SK-MEL-5 (cell line): ENCODE data around the gene NHLRC2. TPM values are rescaled to one million over a fixed set of nuclear protein-coding genes. Genes with fewer than 3 reads are reported as not detected.

Source experiments
- DNase-seq: peaks from one replicate; pipeline ENCODE4 v3.0.0-alpha.2; 2016; ENCODE audit warnings: low read depth, low spot score
- in situ Hi-C: cut with HindIII; loops from 2 replicates; pipeline ENCODE4 v1.10.0; 2016; ENCODE audit warnings: low sequenced_read_pairs, high pct_unique_total_duplicates, low pct_unique_long_range_greater_than_20kb
- total RNA-seq: library from RNA; depleted of rRNA; stranded (reverse); fragments of >200 nt; shearing (Covaris generic); gene quantifications from 2 replicates; pipeline ENCODE4 v1.2.3, GENCODE V29; 2014

Gene NHLRC2
- total RNA-seq, 1 experiment from 2014 or later = 10.4 TPM

DNA sequence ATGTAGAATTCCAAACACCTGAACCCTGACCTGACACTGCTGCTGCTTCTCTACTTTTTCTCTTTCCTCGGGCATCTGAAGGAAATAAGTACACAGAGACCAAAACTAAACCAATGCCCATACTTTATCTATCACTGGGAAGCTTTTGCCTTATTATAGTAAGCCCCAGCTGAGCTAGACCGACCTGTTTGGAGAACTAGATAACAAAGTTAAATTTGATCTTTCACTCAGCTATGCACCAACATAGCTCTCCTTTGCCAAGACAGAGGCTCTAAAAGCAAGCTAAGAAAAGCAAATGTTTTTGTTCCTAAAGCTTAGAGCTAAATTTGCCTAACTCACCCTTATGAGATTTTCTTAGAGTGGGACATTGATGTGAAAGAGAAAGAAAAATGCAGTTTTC lies 39.1 kb downstream of the NHLRC2 start:
- in situ Hi-C loops = no loop called here
- no peak for DNase-seq

GRCh38 chr10:113894581-113894980 lies 40.1 kb downstream of the NHLRC2 start:
- in situ Hi-C loops = no loop called here
- peak; percentile 31 for DNase-seq

- no peak for DNase-seq
- in situ Hi-C loops = no loop called here
These were observed 40.6 kb downstream of the NHLRC2 start for GRCh38 chr10:113895018-113895417.

DNA sequence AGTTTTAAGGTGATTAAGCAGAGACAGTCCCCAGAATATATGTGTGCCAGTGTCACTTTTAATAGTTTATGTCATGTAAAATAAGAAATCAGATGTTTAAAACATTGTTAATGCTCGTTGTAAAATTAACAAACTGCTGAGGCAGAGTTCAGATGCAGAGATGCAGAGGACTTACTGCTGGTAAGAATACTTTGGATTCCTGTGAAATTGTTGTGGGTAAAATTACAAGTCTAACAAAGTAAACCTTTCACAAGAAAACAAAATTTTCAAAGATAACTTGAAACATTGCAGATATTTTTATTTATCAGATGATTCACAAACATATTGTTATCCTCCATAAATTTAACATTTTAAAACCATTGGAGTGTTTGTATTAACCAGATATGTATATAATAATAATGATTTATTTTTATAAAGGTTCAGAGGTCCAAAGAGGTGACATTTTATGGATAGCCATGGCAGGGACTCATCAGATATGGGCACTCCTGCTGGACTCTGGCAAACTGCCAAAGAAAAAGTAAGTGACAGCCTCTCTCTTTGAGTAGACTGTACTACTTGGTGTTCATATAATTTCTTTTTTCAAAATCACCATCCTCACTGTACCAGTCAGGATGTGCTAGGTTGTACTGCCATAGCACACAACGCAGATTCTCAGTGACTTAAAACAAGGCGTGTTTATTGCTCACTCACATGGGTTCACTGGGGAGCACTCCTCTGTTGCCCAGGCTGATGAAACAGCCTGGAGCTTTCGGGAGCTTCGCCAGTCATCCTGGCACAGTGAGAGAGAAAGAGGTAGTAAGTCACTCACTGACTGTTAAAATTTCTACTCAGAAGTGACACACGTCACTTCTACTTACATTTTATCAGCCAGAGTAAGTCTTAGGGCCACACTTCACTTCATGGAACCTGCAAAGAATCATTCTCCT lies 43.5 kb downstream of the NHLRC2 start:
- no peak for DNase-seq
- in situ Hi-C loops = no loop called here

GRCh38 chr10:113899952-113900598 lies 45.6 kb downstream of the NHLRC2 start:
- DNase-seq = no peak
- in situ Hi-C loops = no loop called here

DNA sequence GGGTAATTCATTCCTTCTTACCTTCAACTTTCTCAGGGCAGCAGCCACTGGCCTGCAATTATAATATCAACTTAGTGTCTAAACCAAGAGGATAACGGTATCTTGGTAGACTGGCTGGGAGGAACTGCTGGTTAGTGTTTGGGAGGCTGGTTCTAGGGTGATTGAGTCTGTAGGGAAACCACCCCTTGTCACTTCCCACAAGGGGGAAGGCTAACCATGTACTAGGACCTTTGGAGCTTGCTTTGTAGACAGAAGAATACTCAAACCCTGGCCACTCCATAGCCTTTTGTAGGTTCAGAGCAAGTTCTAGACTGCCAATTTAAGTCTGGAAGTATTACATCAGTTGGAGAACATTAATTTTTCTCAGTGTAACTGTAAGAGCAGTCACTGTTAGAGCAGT lies 51.3 kb downstream of the NHLRC2 start:
- in situ Hi-C loops = no loop called here
- DNase-seq = no peak

DNA sequence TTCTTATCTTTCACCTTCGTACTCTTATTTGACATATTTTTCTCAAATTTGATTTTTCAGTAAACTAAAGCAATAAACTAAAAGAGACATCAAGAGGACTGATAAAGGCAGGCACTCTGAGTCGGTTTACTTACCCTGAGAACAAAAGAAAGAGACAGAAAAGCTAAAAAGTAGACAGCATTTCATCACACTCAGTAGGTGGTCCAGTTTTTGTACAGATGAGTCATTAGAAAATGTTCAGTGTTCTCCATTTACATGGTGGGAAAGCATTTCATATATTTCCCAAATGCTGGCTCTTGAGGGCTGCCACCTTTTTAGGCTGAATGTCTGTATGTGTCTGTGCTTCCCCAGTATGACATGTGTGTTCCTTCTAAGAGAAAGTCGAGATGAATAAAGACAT lies 52.7 kb downstream of the NHLRC2 start:
- in situ Hi-C loops = no loop called here
- no peak for DNase-seq

DNA sequence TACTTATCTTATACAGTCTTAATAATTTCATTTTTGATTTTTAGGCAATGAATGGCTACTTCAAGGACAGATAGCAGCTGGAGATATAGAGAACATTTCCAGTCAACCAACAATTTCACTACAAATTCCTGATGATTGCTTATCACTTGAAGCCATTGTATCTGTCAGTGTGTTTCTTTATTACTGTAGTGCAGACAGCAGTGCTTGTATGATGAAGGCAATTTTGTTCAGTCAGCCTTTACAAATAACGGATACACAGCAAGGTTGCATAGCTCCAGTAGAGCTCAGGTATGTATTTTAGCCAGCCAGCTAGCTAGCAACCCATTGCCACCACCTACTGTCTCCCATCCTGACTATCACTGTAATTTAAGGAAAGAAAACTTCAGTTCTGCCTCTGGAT lies 53.8 kb downstream of the NHLRC2 start:
- in situ Hi-C loops = no loop called here

DNA sequence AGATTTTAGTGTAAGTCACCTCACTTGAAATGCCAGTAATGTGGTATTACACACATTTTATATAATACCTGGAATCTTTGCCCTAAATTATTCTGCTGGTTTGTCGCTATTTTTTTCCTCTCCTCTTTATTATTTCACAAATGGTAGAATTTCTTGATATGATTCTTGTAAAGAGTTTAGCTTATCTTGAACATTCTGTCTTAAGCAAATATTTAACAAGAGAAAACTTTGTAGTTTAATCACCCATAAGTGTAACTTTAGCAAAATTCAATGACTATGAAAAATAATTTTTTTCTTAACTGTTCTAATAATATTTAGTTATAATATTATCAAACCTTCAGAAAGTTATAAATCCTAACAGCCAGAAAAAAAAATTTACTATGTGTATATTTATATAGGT lies 56.7 kb downstream of the NHLRC2 start:
- DNase-seq = no peak
- in situ Hi-C loops = no loop called here

More for the DNA sequence above, 53.8 kb downstream of the NHLRC2 start:
- no peak for DNase-seq

- no peak for DNase-seq
- in situ Hi-C loops = no loop called here
These were observed 57.4 kb downstream of the NHLRC2 start for GRCh38 chr10:113911839-113912238.

DNA sequence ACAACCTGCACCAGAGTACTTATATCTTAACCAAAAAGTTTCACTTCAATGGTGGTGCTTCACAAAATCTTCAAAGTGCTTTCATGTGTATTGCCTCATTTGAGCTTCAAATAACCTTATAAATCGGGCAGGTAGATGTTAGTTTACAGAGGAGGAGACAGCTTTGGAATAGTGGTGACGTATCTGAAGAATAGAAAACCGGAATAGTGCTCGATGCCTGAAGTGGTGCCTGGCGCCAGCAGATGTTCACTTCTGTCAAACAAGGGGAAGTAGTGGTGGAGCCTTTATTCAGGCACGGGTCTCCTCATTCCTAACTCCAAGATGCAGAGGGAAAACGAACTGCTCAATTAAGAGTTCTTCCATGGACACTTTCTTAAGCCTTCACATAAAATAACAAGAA lies 58.1 kb downstream of the NHLRC2 start:
- in situ Hi-C loops = no loop called here
- DNase-seq = no peak

DNA sequence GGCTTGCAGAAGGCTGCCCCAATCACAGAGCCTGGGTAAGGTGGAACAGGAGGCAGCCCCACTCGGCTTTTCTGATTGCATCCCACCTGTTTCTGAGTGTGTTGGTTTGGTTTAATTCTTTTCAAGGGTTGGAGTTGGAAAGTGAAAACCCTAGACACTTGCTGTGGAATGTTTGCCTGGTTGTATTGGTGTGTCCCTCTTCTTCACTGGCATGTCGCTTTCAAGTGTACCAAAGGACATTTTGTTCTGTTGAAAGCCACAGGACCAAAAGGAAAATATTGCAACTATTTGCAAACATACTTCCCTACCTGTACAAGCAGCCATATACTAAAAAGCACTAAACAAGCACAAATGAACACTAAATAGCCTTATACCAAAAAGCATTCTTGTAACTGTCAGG lies 60.5 kb downstream of the NHLRC2 start:
- no peak for DNase-seq
- in situ Hi-C loops = no loop called here

GRCh38 chr10:113915540-113915939 lies 61.1 kb downstream of the NHLRC2 start:
- in situ Hi-C loops = no loop called here
- no peak for DNase-seq

DNA sequence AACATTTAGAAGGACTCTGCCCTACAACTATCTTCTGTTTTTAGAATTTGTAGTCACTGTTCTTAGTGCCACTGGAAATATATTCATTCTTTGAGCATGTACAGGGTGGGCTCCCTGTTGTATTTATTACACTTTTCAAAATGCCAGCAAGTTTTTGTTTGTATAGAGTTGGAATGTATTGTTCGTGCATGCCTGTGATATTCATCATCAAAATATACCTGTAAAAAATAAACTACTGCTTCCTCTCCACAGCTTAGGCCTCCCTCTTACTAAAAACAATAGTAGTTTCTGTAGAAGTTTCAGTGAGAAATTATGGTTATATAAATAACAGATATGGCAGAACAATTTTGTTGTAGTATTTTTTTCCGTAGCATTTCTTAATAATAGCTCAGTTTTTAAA lies 61.6 kb downstream of the NHLRC2 start:
- DNase-seq = no peak
- in situ Hi-C loops = no loop called here

DNA sequence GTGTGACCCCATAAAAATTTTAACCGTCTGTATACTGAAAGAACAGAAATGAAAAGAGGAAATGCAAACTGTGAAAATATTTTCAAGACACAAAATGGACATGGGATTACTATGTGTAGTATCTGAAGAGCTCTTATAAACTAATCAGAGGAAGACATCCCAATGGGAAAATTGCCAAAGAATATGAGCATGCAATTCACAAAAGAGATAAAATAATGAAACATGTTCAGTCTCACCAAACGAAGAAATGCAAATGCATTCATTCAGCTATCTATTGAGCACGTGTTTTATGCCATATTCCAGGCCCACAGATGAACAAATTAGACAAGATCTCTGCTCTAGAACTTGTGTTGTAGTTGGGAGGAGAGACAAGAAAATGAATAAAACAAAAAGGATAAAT lies 63.2 kb downstream of the NHLRC2 start:
- in situ Hi-C loops = no loop called here
- DNase-seq = no peak

- in situ Hi-C loops = no loop called here
- DNase-seq = no peak
These were observed 65.7 kb downstream of the NHLRC2 start for GRCh38 chr10:113920114-113920513.

DNA sequence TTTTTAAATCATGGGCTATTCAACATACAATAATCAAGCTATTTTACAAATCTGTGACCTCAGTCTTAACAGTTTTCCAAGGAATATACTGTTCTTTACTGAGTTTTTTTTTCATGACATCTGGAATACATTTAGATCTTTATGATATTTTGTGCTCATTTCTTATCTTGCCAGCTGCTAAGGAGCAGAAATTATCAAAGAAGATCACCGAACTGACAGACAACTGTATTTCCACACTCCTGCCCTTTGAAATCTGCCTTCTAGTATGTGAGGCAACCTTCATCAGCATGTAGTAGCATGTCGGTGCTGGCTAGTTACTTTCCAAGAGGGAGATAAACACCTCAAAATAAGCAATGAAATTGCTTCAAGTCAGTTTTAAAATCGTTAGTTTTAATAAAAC lies 66.4 kb downstream of the NHLRC2 start:
- no peak for DNase-seq
- in situ Hi-C loops = no loop called here

DNA sequence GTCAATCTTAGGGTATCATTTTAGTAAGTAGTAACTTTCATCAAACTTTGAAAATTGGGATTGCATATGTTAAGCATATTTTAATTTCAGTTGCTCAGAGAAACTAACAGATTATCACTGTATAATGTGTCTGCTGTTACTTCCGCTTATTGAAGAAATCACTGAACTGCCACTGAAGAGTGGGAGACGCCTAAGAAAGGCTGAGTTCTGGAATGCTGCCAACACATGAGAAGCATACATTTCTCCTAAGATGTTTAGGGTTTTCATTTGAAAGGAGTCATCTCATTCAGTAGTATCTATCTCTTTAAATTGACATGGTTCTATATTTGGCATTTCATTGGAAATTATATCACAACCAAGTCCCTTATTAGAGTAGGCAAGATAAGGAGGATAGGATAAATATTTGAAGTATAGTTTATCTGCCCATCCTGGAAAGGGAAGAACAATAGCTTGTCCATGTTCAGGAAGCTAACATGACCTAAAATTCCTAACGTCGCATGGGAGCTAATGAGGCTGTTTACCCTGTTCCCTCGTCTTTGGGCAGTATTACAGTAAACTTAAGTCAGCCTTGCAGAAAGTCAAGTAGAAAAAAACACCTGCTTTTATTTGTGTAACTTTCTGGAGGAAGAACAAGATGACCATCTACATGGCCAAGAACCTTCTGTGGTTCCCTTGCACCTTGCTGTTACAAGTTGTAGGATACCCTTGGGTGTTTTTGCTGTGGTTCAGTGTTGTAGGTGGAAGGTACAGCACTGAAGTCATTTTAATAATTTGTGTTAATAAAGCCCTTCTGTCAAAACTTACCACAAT lies 67.3 kb downstream of the NHLRC2 start:
- in situ Hi-C loops = no loop called here

More for the DNA sequence above, 67.3 kb downstream of the NHLRC2 start:
- DNase-seq = no peak
